Esophagus muscularis mucosa (tissue), 3 donors: ENCODE results near the gene MEF2C.

Experiments
- CTCF ChIP-seq, 3 experiments: fragments of 200-600 bp in 2 of 3; fragments of 450-650 bp in 1 of 3; sonication (generic) in 2 of 3; IDR thresholded peaks; one replicate each; pipeline ENCODE4 v1.5.1; 2017 to 2019; ENCODE audit warnings: antibody characterized with exemption in 3 of 3, mild to moderate bottlenecking in 2 of 3, moderate library complexity in 1 of 3
- EP300 ChIP-seq: sonication (generic); formaldehyde crosslinking; IDR thresholded peaks from one replicate; pipeline ENCODE4 v1.6.1; 2017; ENCODE audit warnings: antibody characterized with exemption

- TF ChIP-seq EP300 (no peak), CTCF (IDR thresholded peaks at IDR 0.05) (no peak)
Observed at GRCh38 chr5:88686726-88687125, 196.3 kb downstream of the MEF2C start.
